Activated T-cell treated with anti-CD3 and anti-CD28 coated beads, Interleukin-2, amount 50 U/mL, for 24 hours (primary cell): ENCODE measurements around the gene BBS12.

Experiments used
- DNase-seq: peaks from one replicate; pipeline ENCODE4 v3.0.0-alpha.2; 2020
- H3K27ac Mint-ChIP-seq: 2 replicates; pipeline ENCODE4 v1.8.0; 2020; ENCODE audit warnings: mild to moderate bottlenecking, mixed read lengths
- H3K27me3 Mint-ChIP-seq: 2 replicates; pipeline ENCODE4 v1.8.0; 2020; ENCODE audit warnings: mixed read lengths
- H3K36me3 Mint-ChIP-seq: 2 replicates; pipeline ENCODE4 v1.8.0; 2020; ENCODE audit warnings: low read depth, mixed read lengths
- H3K4me1 Mint-ChIP-seq: 2 replicates; pipeline ENCODE4 v1.8.0; 2020; ENCODE audit warnings: low read depth, mixed read lengths
- H3K4me3 Mint-ChIP-seq: 2 replicates; pipeline ENCODE4 v1.8.0; 2020; ENCODE audit warnings: mild to moderate bottlenecking, moderate library complexity, mixed read lengths
- H3K9me3 Mint-ChIP-seq: 2 replicates; pipeline ENCODE4 v1.8.0; 2020; ENCODE audit warnings: mixed read lengths

The BBS12 gene

DNA sequence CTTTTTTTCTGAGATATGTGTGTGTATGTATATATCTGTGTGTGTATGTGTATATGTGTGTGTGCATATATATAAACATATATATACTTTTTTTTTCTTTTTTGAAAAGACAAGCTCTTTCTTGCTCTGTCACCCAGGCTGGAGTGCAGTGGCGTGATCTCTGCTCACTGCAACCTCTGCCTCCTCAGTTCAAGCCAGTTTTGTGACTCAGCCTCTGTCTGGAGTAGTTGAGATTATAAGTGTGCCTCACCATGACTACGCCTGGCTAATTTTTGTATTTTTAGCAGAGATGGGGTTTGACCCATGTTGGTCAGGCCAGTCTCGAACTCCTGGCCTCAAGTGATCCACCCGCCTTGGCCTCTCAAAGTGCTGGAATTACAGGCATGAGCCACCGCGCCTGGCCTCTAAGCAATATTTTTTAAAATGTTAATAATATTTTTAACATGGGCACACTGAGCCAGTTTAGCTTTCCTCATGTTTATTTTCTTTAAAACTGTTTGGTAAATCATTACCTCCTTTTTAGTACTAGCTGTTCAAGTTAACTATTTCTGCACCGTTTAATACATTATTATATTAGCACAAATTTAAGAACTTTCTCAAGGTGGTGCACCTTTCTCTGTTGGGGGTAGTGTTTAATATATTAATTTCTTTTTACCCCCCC, 33.3 kb downstream of the BBS12 start:
- H3K4me3 Mint-ChIP-seq = no peak overlapping the region
- no peaks in the 10 kb centered on the region for H3K27me3 Mint-ChIP-seq
- H3K36me3 Mint-ChIP-seq = no peaks in the 10 kb centered on the region
- peaks cover 35% of the 10 kb centered on the region for H3K4me1 Mint-ChIP-seq
- no peaks in the 10 kb centered on the region for H3K9me3 Mint-ChIP-seq
- no peak for DNase-seq
- no peak overlapping the region for H3K27ac Mint-ChIP-seq

DNA sequence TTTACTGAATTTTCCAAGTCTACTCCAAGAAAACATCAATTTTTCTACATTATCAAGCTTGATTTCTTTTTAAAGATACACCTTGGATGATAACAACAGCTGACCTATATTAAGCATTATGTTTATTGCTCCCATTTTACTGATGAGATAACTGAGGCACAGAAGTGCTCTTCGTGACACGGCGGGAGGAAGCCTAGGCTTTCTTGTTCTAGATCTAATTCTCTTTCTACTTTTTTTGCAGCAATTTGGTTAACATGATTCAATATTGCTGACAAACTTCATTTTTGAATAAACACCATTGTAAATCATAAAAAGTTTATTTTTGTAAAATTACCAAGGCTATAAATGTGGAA, 33.8 kb downstream of the BBS12 start:
- Mint-ChIP-seq H3K27ac (no peak overlapping the region), H3K4me3 (no peak overlapping the region), H3K36me3 (no peaks in the 10 kb centered on the region), H3K9me3 (no peaks in the 10 kb centered on the region), H3K27me3 (no peaks in the 10 kb centered on the region), H3K4me1 (peaks cover 35% of the 10 kb centered on the region)
- no peak for DNase-seq

GRCh38 chr4:122766950-122767349, 34.4 kb downstream of the BBS12 start:
- no peak overlapping the region for H3K27ac Mint-ChIP-seq
- no peak for DNase-seq
- no peak overlapping the region for H3K4me3 Mint-ChIP-seq
- H3K4me1 Mint-ChIP-seq = peaks cover 30% of the 10 kb centered on the region
- no peaks in the 10 kb centered on the region for H3K36me3 Mint-ChIP-seq
- no peaks in the 10 kb centered on the region for H3K9me3 Mint-ChIP-seq
- no peaks in the 10 kb centered on the region for H3K27me3 Mint-ChIP-seq

DNA sequence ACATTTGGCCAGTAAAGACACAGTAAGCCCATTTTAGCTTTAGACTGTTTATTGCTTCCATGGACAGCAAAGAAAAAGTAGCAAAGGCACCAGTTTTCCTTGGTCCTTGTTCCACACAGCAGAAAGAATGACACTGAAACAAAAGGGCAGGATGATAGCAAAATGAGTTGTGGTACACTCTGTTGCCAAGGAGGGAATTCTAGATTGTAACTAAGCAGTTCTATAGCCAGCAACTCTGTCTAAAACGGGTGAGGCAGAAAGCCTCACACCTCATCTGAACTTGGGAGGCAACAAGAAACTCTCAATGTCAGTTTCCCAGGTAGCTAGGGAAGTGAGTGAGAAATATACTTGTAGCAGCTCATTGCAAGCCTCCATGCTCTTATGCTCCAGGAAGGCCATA, 39.2 kb downstream of the BBS12 start:
- no peak overlapping the region for H3K4me3 Mint-ChIP-seq
- no peaks in the 10 kb centered on the region for H3K4me1 Mint-ChIP-seq
- H3K9me3 Mint-ChIP-seq = no peaks in the 10 kb centered on the region
- no peak for DNase-seq
- H3K36me3 Mint-ChIP-seq = no peaks in the 10 kb centered on the region
- H3K27ac Mint-ChIP-seq = no peak overlapping the region
- peaks cover 3% of the 10 kb centered on the region for H3K27me3 Mint-ChIP-seq

- Mint-ChIP-seq H3K27me3 (peaks cover 3% of the 10 kb centered on the region), H3K9me3 (no peaks in the 10 kb centered on the region), H3K36me3 (no peaks in the 10 kb centered on the region), H3K27ac (no peak overlapping the region), H3K4me1 (no peaks in the 10 kb centered on the region), H3K4me3 (no peak overlapping the region)
- no peak for DNase-seq
Measured at GRCh38 chr4:122772311-122772710, 39.8 kb downstream of the BBS12 start.

DNA sequence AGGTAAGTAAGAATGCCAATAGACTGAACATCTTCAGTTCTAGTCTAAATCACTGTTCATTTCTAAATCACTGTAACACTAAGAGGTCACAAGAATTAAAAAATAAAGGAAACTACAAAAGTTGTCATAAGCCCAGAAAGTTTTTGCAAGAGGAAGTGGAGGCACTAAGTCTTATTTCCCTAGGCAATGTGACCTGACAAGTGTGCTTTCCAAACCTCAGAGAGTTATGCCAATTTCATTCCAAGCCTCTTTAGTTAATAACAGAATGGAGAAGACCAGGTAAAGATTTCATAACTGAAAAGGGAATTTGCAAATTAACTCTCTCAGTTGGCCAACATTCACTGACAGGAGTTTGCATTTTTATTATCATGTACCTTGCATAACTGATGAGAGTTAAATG, 40.5 kb downstream of the BBS12 start:
- Mint-ChIP-seq H3K4me1 (no peaks in the 10 kb centered on the region), H3K9me3 (no peaks in the 10 kb centered on the region), H3K4me3 (no peak overlapping the region), H3K27ac (no peak overlapping the region), H3K27me3 (peaks cover 3% of the 10 kb centered on the region), H3K36me3 (no peaks in the 10 kb centered on the region)
- no peak for DNase-seq

DNA sequence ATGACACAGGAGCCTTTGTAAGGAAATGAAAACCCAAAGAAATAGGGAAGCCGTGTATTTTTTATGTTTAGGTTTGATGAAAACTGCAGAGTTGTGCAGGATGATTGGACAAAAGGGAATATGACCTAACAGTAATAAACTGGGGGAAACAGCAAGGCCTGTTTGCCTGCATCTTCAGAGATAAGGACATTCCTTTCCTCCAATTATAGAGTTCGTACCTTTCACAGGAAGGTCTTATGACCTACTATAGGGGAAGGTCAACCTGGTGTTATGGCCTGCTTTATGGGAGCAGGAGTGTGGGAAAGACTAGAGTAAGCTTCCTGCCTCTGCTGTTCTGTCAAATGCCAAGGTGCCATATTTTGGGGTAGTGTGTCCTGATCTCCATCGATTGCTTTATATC, 42.5 kb downstream of the BBS12 start:
- peaks cover 3% of the 10 kb centered on the region for H3K27me3 Mint-ChIP-seq
- no peaks in the 10 kb centered on the region for H3K4me1 Mint-ChIP-seq
- no peaks in the 10 kb centered on the region for H3K9me3 Mint-ChIP-seq
- H3K27ac Mint-ChIP-seq = no peak overlapping the region
- H3K36me3 Mint-ChIP-seq = no peaks in the 10 kb centered on the region
- DNase-seq = no peak
- H3K4me3 Mint-ChIP-seq = no peak overlapping the region

- H3K36me3 Mint-ChIP-seq = no peaks in the 10 kb centered on the region
- no peak for DNase-seq
Measured at GRCh38 chr4:122775987-122776836, 43.7 kb downstream of the BBS12 start.

DNA sequence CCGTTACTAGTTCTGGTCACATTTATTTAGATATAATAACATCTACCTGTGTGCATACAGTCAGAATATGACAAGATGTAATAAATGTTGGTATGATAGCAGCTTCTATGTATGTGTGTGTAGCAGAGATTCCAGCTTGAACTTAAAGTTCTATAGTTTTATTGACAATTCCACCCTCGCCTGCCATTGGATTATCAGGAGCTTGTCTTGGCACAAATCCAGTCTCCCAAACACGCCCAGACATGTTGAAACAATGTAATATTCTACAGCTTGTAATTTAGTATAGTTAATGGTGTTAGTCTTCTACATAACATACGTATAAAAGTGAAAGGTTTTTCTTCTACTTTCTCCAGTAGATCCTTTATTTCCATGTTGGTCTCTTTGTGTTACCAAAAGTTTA, 44.4 kb downstream of the BBS12 start:
- H3K27ac Mint-ChIP-seq = no peak overlapping the region
- peaks cover 7% of the 10 kb centered on the region for H3K27me3 Mint-ChIP-seq
- no peak overlapping the region for H3K4me3 Mint-ChIP-seq
- DNase-seq = no peak
- H3K4me1 Mint-ChIP-seq = no peaks in the 10 kb centered on the region
- no peaks in the 10 kb centered on the region for H3K36me3 Mint-ChIP-seq
- H3K9me3 Mint-ChIP-seq = no peaks in the 10 kb centered on the region

More at GRCh38 chr4:122775987-122776836, 43.7 kb downstream of the BBS12 start:
- Mint-ChIP-seq H3K4me3 (no peak overlapping the region), H3K4me1 (no peaks in the 10 kb centered on the region), H3K27ac (no peak overlapping the region), H3K27me3 (peaks cover 3% of the 10 kb centered on the region), H3K9me3 (no peaks in the 10 kb centered on the region)

- no peak overlapping the region for H3K27ac Mint-ChIP-seq
- no peaks in the 10 kb centered on the region for H3K36me3 Mint-ChIP-seq
- H3K4me3 Mint-ChIP-seq = no peak overlapping the region
- peaks cover 9% of the 10 kb centered on the region for H3K27me3 Mint-ChIP-seq
- no peak for DNase-seq
- no peaks in the 10 kb centered on the region for H3K4me1 Mint-ChIP-seq
- H3K9me3 Mint-ChIP-seq = no peaks in the 10 kb centered on the region
Measured at GRCh38 chr4:122777846-122778673, 45.6 kb downstream of the BBS12 start.

DNA sequence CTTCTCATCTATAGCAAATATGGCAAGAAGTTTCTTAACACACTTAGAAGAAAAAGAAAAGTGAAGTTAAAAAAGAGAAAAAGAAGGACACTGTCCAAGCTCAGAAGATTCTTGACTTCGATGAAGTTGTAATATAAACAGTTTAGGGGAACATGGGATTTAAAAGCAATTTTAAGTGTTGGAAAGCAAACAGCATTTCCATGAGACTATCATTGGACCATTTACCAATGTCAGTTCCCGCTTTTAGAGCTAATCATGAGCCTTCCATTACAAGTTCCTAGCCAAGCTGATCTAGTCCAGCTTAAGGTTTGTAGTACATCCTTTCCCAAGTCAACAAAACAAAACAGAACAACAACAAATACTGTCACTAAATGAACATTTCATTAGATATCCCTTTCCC, 49.0 kb downstream of the BBS12 start:
- H3K4me3 Mint-ChIP-seq = no peak overlapping the region
- no peak for DNase-seq
- H3K27me3 Mint-ChIP-seq = peaks cover 18% of the 10 kb centered on the region
- no peaks in the 10 kb centered on the region for H3K36me3 Mint-ChIP-seq
- no peaks in the 10 kb centered on the region for H3K9me3 Mint-ChIP-seq
- no peak overlapping the region for H3K27ac Mint-ChIP-seq
- H3K4me1 Mint-ChIP-seq = peaks cover 17% of the 10 kb centered on the region

DNA sequence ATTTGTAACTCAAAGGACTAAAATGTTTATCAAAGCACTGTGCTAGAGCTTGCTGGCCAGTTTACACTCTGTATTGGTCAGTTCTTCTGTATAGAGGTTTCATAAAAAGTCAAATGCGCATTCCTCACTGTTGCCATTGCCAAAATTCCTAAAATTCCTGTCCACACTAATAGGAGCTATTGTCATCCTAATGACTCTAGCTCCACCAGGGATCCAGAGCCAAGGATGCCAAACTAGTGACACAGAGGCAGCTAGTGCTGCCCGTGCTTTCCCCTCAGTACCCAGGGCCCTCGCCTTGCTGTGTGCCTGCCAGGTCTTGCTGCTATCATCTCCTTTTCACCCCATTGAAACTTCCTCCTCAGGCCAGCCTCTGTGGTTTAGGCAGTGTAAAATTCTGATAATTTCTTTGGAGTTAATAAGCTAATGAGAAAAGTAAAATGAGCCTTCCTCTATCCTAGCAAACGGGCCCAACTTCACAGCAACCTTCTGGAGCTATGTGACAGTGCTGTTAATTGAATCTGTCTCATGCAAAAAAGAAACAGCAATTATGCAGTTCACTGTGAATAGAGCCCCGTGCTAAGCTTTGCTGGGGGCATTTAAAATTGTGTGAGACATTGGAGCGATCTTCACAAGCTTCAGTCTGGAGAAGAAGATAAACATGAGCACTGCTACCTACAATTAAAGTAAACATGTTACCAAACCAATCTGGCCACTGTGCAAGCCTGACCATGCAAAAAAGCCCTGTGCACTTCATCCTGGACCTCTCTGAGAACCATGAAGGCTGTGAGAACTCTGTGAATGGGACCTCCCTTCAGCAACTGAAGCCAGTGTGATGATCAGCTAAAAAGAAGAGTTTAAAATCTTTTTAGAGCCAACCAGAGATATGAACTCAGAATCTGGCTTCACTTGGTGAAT, 51.1 kb downstream of the BBS12 start:
- no peak for DNase-seq
- Mint-ChIP-seq H3K27me3 (peaks cover 18% of the 10 kb centered on the region), H3K4me3 (no peak overlapping the region), H3K9me3 (no peaks in the 10 kb centered on the region), H3K27ac (no peak overlapping the region), H3K36me3 (no peaks in the 10 kb centered on the region), H3K4me1 (peaks cover 18% of the 10 kb centered on the region)

DNA sequence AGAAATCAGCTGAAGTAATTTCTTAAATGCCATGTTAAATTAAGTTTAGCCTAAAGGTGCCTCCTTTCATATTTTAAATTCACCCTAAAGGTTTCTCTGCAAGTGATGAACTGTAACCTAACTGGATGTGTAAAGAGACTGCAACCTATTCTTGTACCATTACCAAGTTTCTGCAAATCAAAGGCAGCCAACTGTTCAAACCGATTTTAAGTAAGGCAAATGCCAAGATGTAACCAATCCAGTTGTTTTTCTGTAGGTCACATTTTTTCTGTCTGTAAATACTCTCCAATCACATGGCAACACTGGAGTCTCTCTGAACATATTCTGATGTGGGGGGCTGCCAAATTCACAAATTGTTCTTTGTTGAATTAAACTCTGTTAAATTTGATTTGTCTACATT, 51.8 kb downstream of the BBS12 start:
- Mint-ChIP-seq H3K27ac (no peak overlapping the region), H3K27me3 (peaks cover 18% of the 10 kb centered on the region), H3K9me3 (no peaks in the 10 kb centered on the region), H3K4me1 (peaks cover 18% of the 10 kb centered on the region), H3K36me3 (no peaks in the 10 kb centered on the region), H3K4me3 (no peak overlapping the region)
- DNase-seq = no peak

GRCh38 chr4:122785099-122785498, 52.6 kb downstream of the BBS12 start:
- no peak for DNase-seq
- Mint-ChIP-seq H3K36me3 (no peaks in the 10 kb centered on the region), H3K4me3 (no peak overlapping the region), H3K4me1 (peaks cover 18% of the 10 kb centered on the region), H3K9me3 (no peaks in the 10 kb centered on the region), H3K27ac (no peak overlapping the region), H3K27me3 (peaks cover 18% of the 10 kb centered on the region)
